Nephron (organoid): ENCODE data around the gene SERHL2.
"Not testable (repeated sequence)": the region's sequence is repeated elsewhere in the genome, so short reads cannot be mapped to it uniquely, and the experiment has no call there.

Experiments
- H3K27ac Mint-ChIP-seq, 3 experiments: 2 replicates each; pipeline ENCODE4 v1.8.0; 2020; ENCODE audit warnings: mixed read lengths in 3 of 3, mild to moderate bottlenecking in 2 of 3, moderate library complexity in 1 of 3
- H3K27me3 Mint-ChIP-seq: 2 replicates; pipeline ENCODE4 v1.8.0; 2021; ENCODE audit warnings: low read depth, mild to moderate bottlenecking, moderate library complexity, mixed read lengths
- H3K36me3 Mint-ChIP-seq: 2 replicates; pipeline ENCODE4 v1.8.0; 2020; ENCODE audit warnings: low read depth, mixed read lengths
- H3K4me1 Mint-ChIP-seq: 2 replicates; pipeline ENCODE4 v1.8.0; 2020; ENCODE audit warnings: mixed read lengths
- H3K4me3 Mint-ChIP-seq, 3 experiments: 2 replicates each; pipeline ENCODE4 v1.8.0; 2020; ENCODE audit warnings: mild to moderate bottlenecking in 3 of 3, mixed read lengths in 3 of 3, moderate library complexity in 2 of 3
- H3K9me3 Mint-ChIP-seq: 2 replicates; pipeline ENCODE4 v1.8.0; 2020; ENCODE audit warnings: mixed read lengths
- CTCF ChIP-seq, 3 experiments: fragments of 200-600 bp; sonication (generic); IDR thresholded peaks; one replicate each; pipeline ENCODE4 v1.5.0; 2021; ENCODE audit warnings: antibody characterized with exemption in 3 of 3; ENCODE audit not compliant: unreplicated experiment in 3 of 3

SERHL2 gene

GRCh38 chr22:42614312-42615091, 60.7 kb downstream of the SERHL2 start, which contains the start of gene POLDIP3:
TSS of gene POLDIP3 (minus strand) at chr22:42614883. CDS start at chr22:42614857, 26 bp downstream.
- Mint-ChIP-seq H3K27ac (peak within 1 kb of the TSS; percentile 100), H3K27me3 (no peaks in the 10 kb centered on the region), H3K9me3 (no peaks in the 10 kb centered on the region), H3K4me1 (peaks cover 56% of the 10 kb centered on the region), H3K4me3 (peak within 1 kb of the TSS; percentile 96 to 100 (median 97)), H3K36me3 (peaks cover 29% of the 10 kb centered on the region)
- peak in 1 of 3 experiments; percentile 10 for TF ChIP-seq CTCF (IDR thresholded peaks at IDR 0.05; ENCODE audit: unreplicated experiment in 3 of 3)

GRCh38 chr22:42615092-42615859, 61.5 kb downstream of the SERHL2 start:
- Mint-ChIP-seq H3K27me3 (no peaks in the 10 kb centered on the region), H3K27ac (peak overlapping the region; percentile 100), H3K36me3 (peaks cover 24% of the 10 kb centered on the region), H3K4me1 (peaks cover 49% of the 10 kb centered on the region), H3K4me3 (peak overlapping the region; percentile 95 to 96 (median 96)), H3K9me3 (no peaks in the 10 kb centered on the region)
- no peak for TF ChIP-seq CTCF (IDR thresholded peaks at IDR 0.05; ENCODE audit: unreplicated experiment in 3 of 3)

GRCh38 chr22:42615860-42616175, 62.1 kb downstream of the SERHL2 start:
- Mint-ChIP-seq H3K4me3 (peak overlapping the region; percentile 95 to 96 (median 96)), H3K36me3 (peaks cover 24% of the 10 kb centered on the region), H3K4me1 (peaks cover 43% of the 10 kb centered on the region), H3K27ac (peak overlapping the region; percentile 100)
- not testable (repeated sequence) for H3K27me3 Mint-ChIP-seq, H3K9me3 Mint-ChIP-seq

GRCh38 chr22:42617155-42617983, 63.6 kb downstream of the SERHL2 start:
- Mint-ChIP-seq H3K36me3 (peaks cover 19% of the 10 kb centered on the region), H3K4me1 (peaks cover 38% of the 10 kb centered on the region), H3K27me3 (no peaks in the 10 kb centered on the region), H3K4me3 (peak overlapping the region in 2 of 3 experiments; percentile 1 to 13), H3K9me3 (no peaks in the 10 kb centered on the region), H3K27ac (peak overlapping the region; percentile 52 to 70 (median 66))
- no peak for TF ChIP-seq CTCF (IDR thresholded peaks at IDR 0.05; ENCODE audit: unreplicated experiment in 3 of 3)

GRCh38 chr22:42619261-42620063, 65.7 kb downstream of the SERHL2 start:
- Mint-ChIP-seq H3K9me3 (no peaks in the 10 kb centered on the region), H3K36me3 (peaks cover 10% of the 10 kb centered on the region), H3K27ac (no peak overlapping the region), H3K4me1 (peaks cover 21% of the 10 kb centered on the region), H3K27me3 (no peaks in the 10 kb centered on the region), H3K4me3 (no peak overlapping the region)
- TF ChIP-seq CTCF (IDR thresholded peaks at IDR 0.05; ENCODE audit: unreplicated experiment in 3 of 3): no peak
